GM18511 (cell line): ENCODE results near the gene ZRANB3.

Source experiments
- ATAC-seq: cut with Tn5 transposase; IDR thresholded peaks from one replicate; pipeline ENCODE4 v1.9.1; 2021; ENCODE audit warnings: mild to moderate bottlenecking, moderate library complexity; ENCODE audit not compliant: unreplicated experiment

The ZRANB3 gene

DNA sequence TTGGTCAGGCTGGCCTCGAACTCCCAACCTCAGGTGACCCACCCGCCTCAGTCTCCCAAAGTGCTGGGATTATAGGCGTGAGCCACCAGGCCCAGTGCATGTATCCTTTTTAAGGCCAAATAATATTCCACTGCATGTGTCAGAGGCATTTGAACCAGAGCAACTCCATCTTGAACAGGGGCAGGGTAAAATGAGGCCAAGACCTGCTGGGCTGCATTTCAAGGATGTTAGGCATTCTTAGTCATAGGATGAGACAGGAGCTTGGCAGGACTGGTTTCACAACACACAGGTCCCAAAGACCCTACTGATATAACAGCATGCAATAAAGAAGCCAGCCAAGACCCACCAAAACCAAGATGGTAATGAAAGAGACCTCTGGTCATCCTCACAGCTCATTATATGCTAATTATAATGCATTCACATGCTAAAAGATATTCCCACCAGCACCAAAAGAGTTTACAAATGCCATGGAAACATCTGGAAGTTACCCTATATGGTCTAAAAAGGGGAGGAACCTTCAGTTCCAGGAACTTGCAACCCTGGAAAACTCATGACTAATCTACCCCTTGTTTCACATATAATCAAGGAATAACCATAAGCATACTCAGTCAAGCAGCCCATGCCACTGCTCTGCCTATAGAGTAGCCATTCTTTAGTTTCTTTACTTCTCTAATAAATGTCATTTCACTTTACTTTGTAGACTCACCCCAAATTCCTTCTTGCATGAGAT, 274.3 kb downstream of the ZRANB3 start:
- ATAC-seq = no peak

DNA sequence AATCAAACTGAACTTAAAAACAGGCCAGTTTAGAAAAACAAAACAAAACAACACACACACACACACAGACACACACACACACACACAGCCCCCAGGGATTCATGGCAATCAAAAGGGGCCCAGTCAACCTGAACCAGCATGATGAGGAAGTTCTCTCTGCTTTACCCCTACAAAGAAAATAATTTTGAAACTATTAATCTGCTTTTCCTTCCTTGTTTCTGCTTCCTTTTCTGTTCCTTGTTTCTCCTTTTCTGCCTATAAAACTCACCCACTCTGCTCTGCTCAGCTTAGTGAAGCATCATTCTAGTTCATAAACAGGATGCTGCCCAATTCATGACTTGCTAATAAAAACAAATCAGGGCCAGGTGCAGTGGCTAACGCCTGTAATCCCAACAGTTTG, 275.8 kb downstream of the ZRANB3 start:
- no peak for ATAC-seq

DNA sequence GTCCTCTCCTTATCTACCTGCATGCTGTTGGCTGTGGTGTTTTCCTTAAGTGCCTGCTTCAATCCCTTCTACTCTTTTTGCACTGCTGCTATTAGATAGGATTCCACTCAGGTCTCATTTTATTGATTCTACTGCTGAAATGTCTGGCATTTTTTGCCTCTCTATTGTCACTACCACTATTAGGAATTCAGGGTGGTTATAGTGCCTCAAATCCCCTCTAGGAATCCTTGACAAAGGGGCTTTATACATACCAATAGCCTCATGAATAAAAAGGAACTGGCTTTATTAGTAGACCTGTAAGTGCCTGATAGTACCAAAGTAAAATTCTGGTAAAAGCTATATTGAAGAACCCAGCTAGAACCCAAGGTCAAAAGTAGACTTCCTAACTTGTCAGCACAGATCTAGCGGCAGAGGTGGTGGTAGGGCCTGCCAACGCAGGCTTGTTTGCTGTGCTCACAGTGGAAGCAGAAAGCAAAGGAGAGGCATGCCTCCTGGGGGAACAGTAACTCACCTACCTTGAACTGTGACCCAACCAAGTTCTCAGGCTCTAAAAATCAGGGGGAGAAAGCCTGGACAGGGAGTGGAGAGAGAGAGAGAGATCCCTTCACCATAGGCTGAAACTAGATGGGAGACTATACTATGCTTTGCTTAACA, 278.1 kb downstream of the ZRANB3 start:
- ATAC-seq = no peak

DNA sequence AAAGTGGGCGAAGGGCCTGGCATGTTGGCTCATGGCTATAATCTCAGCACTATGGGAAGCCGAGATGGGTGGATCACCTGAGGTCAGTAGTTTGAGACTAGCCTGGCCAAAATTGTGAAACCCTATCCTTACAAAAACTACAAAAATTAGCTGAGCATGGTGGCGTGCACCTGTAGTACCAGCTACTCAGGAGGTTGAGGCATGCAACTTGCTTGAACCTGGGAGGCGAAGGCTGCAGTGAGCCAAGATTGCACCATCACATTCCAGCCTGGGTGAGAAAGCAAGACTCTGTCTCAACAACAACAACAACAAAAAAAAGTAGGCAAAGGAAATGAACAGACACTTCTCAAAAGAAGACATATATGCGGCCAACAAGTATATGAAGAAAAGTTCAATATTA, 282.4 kb downstream of the ZRANB3 start:
- ATAC-seq = no peak

DNA sequence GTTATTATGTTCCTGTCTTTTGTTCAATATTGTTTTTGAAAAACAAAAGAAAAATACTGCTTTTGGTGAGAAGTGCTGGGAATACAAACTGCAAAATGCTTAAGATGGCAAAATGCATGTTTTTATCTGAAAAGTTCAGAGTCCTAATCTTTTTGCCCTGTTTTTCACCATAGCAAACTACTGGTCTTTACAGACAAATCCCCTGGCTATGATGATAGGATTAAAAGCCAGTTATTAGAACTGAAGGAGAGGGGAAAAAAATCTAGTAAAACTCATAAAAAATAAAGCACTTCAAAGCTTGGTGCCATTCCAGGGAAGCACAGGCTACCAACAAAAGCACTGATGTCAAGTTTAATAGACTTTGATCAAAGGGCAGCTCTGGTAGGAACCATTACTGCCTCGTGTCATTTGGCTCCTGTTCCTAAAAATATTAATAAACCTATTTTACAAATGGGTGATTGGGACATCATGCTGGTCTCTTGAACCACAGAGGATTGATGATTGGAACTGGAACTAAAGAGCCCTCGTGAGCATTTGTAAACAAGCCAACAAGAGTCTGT, 284.2 kb downstream of the ZRANB3 start:
- ATAC-seq = no peak

DNA sequence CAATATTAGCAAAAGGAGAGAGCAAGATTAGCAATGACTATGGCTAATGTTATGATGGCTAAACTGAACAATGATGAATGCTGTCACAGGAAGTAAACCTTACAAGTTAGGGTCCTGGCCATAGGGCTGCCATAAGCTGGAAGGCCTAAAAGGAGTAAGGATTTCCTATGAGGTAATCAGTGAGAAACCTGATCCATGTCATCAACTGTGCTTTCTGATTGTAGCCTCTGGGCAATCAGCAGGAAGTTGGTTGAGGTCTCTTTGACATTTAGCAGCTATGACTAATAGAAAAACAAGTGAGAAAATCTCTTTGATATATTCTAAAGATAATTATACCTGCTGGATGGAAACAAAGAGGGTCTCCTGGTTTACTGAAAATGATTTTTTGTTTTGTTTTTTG, 285.9 kb downstream of the ZRANB3 start:
- ATAC-seq = no peak

DNA sequence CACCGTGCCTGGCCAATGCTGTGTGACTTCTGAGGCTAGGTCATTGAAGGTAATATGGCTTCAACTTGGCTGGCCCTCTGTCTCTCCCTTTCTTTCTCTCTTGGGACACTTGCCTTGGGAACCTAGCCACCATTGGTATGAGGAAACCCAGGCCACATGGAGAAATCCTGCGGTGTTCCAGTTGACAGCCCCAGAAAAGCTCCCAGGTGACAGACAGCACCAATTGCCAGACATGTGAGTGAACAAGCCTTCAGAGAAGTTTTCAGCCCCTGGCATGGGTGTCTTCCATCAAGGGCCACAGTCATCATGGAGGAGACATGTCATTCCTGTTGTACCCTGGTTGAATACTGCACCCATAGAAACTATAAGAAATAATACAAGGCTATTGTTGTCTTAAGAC, 292.4 kb downstream of the ZRANB3 start:
- ATAC-seq = no peak

DNA sequence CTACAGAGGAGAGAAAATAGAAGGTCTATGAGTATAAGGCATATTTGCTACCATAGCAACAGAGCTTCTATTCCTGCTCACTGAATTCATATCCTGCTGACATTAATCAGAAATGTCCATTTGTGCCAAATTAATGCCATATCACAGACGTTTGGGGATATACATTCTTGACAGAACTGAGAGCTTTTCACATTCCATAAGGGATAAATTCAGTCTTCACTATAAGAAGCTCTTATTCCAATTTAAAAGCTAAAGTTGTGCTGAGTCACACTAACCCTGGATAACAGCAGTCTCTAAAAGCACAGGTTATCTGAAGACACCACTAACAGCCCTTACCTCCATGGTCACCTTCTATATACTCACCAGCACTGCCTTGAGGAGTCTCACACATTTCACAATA, 300.9 kb downstream of the ZRANB3 start:
- no peak for ATAC-seq

DNA sequence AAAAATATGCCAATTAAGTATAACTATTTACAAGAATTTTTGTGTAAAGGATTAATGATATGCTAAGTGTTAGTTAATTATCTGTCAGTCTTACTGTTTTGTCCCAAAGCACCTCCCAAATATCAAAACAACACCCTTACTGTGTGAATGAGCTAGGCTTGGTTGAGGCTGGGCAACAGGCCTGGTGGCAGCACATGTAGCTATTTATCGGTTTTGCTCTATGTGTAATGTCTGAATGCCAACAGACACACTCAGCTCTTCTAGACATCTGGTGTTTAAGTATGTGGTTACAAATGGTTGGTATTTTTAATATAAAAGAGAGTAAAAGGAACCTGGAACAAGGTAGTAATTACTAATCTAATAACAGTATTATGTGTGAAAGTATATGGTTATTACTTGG, 303.6 kb downstream of the ZRANB3 start:
- no peak for ATAC-seq

DNA sequence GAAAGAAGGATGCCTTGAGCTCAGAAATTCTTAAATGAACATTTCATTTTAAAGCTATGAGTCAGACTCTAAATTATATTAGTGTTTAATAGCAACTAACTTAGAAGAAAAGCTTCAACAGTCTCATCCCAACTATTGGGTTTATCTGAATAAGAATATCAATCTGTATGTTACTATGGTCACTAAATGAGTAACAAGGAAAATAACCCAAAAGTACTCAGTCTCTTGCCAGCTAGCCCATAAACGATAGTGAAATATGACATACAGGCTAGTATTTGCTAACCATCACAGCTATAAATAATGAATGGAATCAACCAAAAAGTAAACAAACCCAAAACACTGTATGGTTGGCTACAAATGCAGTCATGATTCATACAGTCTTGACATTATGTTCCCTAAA, 304.1 kb downstream of the ZRANB3 start:
- no peak for ATAC-seq

DNA sequence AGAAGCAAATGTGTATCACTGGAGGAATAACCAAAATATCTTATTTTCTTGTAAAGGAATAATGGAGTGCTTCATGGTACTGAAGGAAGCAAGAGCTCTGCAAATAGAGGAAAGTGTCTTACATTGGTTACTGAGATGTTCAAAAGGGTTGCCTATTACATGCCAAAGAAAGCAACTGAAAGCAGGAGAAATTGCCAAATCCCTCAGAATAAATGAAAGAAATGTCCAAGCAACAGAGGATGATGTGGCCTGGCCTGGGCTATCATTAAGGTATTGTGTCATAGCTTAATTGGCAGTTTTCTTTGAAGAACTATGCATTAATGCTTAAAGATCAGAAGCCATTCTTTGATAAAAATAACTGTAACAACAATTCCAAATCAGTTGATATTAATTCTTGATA, 305.2 kb downstream of the ZRANB3 start:
- ATAC-seq = no peak

DNA sequence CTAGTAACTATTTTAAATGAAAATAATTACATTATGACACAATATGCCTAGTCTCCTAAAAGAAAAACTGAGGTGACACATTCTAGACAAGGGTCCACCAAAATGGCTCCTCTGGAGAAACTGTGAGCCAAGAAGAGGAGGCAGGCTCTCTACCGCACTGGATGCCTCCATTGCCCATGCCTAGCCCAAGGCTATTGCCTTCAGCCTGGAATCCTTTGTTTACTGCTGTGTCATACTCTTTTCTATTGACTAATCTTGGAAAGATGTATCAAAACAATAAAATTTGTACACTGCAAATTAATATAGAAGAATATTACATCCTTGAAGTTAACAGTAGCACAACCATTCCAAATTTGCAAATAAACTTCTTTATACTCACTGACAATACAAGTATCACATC, 311.8 kb downstream of the ZRANB3 start:
- ATAC-seq = no peak

DNA sequence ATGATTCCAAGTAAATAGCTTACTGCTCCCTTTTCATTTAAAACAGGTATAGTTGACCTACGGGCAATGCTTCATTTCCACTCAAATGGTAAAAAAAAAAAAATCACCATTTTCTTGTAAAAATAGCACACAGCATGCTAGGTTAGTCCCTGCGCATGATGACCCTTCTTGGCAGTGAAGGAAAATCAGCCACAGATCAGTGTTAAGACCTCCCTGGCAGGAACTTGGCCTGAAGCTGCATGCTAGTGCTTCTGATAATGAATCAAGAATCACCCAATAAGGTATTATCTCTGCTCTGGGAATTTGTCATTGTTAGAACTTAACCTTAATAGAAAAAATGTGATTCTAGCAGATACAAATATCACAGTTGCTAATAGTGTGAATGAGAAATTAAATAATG, 312.6 kb downstream of the ZRANB3 start:
- no peak for ATAC-seq

DNA sequence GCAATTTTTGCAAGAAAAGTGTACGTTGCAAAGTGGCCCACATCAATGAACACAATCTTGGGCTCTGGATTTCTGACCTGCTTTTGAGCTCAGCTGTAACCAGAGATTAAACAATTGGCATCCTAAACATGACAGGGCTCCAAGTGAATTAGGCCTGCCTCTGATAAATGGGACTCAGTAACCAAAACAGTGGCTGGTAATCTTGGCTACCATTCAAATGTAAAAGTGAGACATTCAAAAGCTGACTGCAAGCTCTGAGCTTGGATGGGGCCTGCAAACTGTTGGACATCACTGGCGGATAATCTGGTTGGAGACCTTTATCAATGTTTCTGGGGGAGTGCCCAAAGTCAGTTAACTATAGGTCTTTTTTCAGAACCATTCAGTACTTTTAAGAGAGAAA, 318.3 kb downstream of the ZRANB3 start:
- ATAC-seq = no peak

DNA sequence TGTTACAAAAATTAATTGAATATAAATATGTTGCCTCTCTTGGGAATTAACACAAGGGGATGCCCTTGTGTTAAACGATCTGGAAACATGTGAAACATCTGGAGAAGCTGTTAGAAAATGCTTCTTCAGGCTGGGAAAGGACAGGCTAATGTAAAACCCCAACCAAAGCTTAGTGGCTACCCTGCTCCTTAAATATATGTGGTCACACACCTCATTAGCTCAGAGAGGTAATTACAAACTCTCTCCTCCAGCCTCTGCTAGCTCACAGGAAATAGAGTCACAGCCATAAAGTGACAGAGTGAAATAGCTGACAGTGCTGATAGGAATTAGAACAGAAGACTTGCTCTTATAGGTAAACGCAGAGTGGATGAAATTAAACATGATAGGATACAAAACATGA, 323.0 kb downstream of the ZRANB3 start:
- ATAC-seq = no peak

DNA sequence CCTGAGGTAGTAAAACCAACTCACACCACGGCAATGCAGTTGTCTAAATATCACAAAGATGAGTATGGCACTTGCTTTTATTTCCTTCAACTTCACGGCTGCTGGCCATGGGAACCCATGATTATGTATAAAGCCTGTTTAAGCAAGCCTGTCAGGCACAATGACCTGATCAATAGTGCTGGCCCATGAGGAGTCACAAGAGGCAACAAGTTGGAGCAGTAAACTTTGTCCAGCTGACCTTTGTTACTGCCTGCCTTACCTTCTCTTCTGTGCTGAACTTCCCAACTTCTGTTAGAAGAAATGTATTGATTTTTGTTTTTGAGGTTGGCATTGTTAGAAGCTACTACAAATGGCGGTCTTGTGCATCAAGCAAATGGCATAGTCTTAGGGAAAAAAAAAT, 327.1 kb downstream of the ZRANB3 start:
- ATAC-seq = no peak

DNA sequence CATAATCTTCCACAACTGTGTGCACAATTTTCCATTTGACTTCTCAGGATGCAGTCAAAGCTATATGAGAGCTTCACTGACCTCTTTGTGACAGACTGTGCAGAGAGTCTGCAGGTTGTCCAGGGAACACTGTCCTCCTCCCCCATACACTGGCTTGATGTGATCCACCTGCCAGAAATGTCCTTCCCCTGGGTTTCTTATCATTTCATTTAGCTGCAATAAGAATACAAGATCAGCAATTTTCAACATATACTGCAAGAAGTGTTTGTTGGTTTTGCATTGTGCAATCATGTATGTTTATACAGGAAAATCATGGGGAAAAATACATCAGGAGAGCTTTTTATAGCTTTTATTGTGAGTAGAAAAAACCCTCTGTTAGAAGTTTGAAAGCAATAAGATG, 328.3 kb downstream of the ZRANB3 start:
- ATAC-seq = no peak

DNA sequence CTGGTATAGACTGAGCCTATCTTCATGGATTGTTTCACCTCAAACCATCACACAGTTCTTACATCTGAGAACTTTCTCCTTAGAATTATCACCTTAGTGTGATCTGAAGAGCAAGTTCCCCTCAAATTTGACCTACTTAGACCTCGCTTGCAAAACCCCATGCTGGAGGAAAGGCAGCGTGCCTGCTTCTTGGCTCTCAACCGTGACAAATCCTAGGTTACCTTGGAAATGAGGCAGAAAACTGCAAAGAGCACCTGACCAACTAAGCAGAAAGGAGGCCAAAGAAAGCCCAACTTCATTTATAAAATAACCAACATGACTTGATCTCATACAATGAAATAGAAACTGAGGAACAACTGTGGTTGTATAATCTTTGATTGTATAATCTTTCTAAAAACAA, 332.5 kb downstream of the ZRANB3 start:
- no peak for ATAC-seq

DNA sequence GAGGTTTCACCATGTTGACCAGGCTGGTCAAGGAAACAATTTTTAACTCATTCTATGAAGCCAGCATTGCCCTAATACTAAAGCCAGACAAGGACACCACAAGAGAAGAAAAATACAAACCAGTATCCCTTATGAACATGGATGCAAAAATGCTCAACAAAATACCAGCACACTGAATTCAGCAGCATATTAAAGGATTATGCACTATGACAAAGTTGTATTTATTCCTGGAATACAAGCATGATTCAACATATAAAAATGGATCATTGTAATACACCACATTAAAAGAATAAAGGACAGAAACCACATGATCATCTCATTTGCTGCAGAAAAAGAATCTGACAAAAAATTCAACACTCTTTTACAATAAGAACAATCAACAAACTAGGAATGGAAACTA, 340.2 kb downstream of the ZRANB3 start:
- no peak for ATAC-seq

DNA sequence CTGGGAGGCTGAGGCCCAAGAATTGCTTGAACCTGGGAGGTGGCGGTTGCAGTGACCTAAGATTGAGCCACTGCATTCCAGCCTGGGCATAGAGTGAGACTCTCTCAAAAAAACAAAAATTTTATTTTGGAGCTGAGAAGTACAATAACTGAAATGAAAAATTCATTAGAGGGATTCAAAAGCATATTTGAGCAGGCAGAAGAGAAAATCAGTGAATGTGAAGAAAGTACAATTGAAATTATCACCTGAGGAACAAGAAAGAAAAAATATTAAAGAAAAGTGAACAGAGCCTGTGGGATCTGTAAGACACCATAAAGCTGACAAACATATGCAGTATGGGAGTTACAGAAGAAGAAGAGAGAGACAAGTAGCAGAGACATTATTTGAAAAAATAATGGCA, 341.9 kb downstream of the ZRANB3 start:
- ATAC-seq = no peak

DNA sequence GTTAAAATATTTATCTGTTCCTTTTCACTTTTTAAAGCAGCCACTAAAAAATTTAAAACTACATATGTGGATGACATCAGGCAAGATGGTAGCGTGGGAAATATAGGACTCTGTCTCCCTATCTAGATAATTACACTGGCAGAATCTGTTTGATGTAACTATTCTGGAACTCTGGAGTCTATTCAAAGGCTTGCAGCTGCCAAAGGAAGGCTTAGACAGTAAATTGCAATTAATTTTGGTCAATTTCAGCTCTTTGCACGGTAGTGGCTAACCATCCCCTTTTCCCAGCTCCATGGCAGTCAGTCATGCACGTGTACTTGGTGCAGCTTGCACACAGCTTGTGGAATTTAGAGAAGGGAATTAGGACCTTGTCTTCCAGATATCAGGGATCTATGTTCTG, 343.7 kb downstream of the ZRANB3 start:
- no peak for ATAC-seq

DNA sequence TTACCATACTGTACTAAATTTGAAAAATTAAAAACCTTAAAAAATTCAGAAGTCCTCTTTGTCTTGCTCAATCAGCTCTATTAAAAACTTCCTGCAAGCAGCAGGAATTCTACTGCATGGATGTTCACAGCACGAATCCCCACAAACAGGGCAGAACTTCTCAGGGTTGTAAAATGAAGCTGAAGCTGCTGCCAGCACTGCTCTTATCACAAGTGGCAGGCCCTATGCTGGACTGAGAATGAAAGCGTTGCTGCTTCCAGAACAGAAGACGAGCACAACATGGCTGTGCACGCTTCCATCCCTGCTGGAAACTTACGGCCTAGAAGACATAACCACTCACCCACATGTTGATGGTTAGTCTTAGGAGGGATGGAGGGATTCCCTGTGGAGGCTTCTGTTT, 345.0 kb downstream of the ZRANB3 start:
- ATAC-seq = no peak

DNA sequence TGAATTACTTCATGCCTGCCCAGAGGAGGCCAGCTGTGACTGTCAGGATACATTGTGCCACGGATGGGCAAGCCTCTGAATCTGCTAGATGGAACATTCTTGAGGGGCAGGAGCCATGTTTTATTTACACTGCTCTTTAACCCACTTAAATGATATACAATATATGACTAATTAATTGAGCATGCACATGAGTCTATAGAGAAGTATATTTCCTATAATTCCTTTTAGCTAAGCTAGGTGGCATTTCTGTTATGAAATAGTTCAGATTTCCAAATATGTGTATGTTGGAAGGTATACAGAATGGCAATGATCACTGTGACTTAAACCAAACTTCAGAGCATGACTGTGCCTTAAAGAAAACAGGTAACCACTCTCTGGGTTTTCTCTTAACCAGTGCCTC, 347.2 kb downstream of the ZRANB3 start:
- ATAC-seq = no peak
